Frontal cortex (tissue), 4 donors: Measurements from ENCODE around the gene ACSF3. TPM values are rescaled to one million over a fixed set of nuclear protein-coding genes. Genes with fewer than 3 reads are reported as not detected.

Experiments
- DNase-seq, 2 donors: peaks; one replicate each; pipeline ENCODE4 v3.0.0; 2012; ENCODE audit warnings: low spot score in 2 of 2
- FAIRE-seq: peaks from 2 replicates; lab custom pipeline; 2012; peaks lifted over from hg19 to GRCh38; lab: Jason Lieb, UNC
- total RNA-seq: library from RNA; depleted of rRNA; stranded (reverse); fragments of >200 nt; gene quantifications from one replicate; pipeline ENCODE4 v1.2.3, GENCODE V29; 2014
- donor health status: control.
- donor health status: control.
- donor health status: control.

The ACSF3 gene
- total RNA-seq, 1 donor from 2014 or later: 9.0 TPM

GRCh38 chr16:89138843-89139520 lies 45.3 kb downstream of the ACSF3 start:
- DNase-seq: no peak
- no peak for FAIRE-seq

- FAIRE-seq (no peak), DNase-seq (no peak)
These were observed 46.3 kb downstream of the ACSF3 start for GRCh38 chr16:89139907-89140361.

GRCh38 chr16:89140401-89140800 lies 46.7 kb downstream of the ACSF3 start:
- no peak for DNase-seq
- FAIRE-seq: no peak

GRCh38 chr16:89140981-89141883 lies 47.6 kb downstream of the ACSF3 start:
- DNase-seq (no peak), FAIRE-seq (no peak)

- no peak for DNase-seq
- no peak for FAIRE-seq
These were observed 48.2 kb downstream of the ACSF3 start for GRCh38 chr16:89141884-89142267.

GRCh38 chr16:89142474-89143195 lies 49.0 kb downstream of the ACSF3 start:
- FAIRE-seq: no peak

GRCh38 chr16:89143201-89143741 lies 49.6 kb downstream of the ACSF3 start:
- no peak for FAIRE-seq

More at GRCh38 chr16:89142474-89143195, 49.0 kb downstream of the ACSF3 start:
- DNase-seq: no peak

GRCh38 chr16:89143911-89144675 lies 50.4 kb downstream of the ACSF3 start:
- no peak for FAIRE-seq
- DNase-seq: no peak

More at GRCh38 chr16:89143201-89143741, 49.6 kb downstream of the ACSF3 start:
- DNase-seq: no peak

- DNase-seq (no peak), FAIRE-seq (no peak)
These were observed 51.0 kb downstream of the ACSF3 start for GRCh38 chr16:89144681-89145080.

GRCh38 chr16:89145406-89146161 lies 51.9 kb downstream of the ACSF3 start:
- FAIRE-seq: no peak

GRCh38 chr16:89146211-89147005 lies 52.8 kb downstream of the ACSF3 start:
- DNase-seq: no peak

More at GRCh38 chr16:89145406-89146161, 51.9 kb downstream of the ACSF3 start:
- no peak for DNase-seq

GRCh38 chr16:89147085-89147817 lies 53.6 kb downstream of the ACSF3 start:
- DNase-seq: no peak
- no peak for FAIRE-seq

More at GRCh38 chr16:89146211-89147005, 52.8 kb downstream of the ACSF3 start:
- FAIRE-seq: no peak

- no peak for FAIRE-seq
These were observed 55.7 kb downstream of the ACSF3 start for GRCh38 chr16:89149386-89149785.

GRCh38 chr16:89150090-89150835 lies 56.6 kb downstream of the ACSF3 start:
- no peak for FAIRE-seq
- no peak for DNase-seq

More at GRCh38 chr16:89149386-89149785, 55.7 kb downstream of the ACSF3 start:
- DNase-seq: no peak

GRCh38 chr16:89150981-89151380 lies 57.3 kb downstream of the ACSF3 start:
- FAIRE-seq (no peak), DNase-seq (no peak)
